Epithelial cell of proximal tubule (primary cell): ENCODE data around the gene PLA2G2D. TPM values are rescaled to one million over a fixed set of nuclear protein-coding genes. Genes with fewer than 3 reads are reported as not detected.

Experiments used
- DNase-seq: peaks from one replicate; pipeline ENCODE4 v3.0.0-alpha.2; 2011; ENCODE audit warnings: low read depth
- H3K4me3 ChIP-seq: 2 replicates; pipeline ENCODE4 v1.5.1; 2011; ENCODE audit warnings: low read depth, mild to moderate bottlenecking, low read length
- CTCF ChIP-seq: conservative IDR thresholded peaks from 2 replicates; pipeline ENCODE4 v1.5.1; 2012; ENCODE audit warnings: low read depth, mild to moderate bottlenecking, low read length
- total RNA-seq: library from RNA; depleted of rRNA; stranded (reverse); fragments of >200 nt; gene quantifications from 2 replicates; pipeline ENCODE4 v1.2.3, GENCODE V29; 2015

The PLA2G2D gene
- total RNA-seq = not detected in 2 replicates

DNA sequence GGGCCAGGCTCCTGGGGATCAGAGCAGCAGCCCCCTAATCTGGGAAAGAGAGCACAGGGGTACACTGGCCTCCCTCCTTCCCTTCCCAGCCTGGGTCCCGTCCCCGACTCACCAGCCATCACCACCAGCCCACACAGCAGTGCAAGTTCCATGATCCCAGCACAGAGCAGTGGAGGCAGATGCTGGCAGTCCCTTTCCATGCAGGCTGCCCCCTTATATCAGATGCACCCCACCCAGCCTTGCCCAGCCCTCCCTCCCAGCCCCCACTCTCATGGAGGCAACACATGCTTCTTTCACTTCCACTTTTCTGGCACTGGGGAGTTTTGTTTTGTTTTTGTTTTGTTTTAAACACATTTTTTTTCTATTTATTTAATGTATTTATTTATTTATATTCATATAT, at the start of gene PLA2G2D:
TSS of gene PLA2G2D (minus strand) at position 190 of the 400 bp plus-strand sequence. CDS start at position 152, 38 bp downstream.
- no peak for TF ChIP-seq CTCF
- no peak within 1 kb of the TSS for H3K4me3 ChIP-seq
- DNase-seq = no peak

DNA sequence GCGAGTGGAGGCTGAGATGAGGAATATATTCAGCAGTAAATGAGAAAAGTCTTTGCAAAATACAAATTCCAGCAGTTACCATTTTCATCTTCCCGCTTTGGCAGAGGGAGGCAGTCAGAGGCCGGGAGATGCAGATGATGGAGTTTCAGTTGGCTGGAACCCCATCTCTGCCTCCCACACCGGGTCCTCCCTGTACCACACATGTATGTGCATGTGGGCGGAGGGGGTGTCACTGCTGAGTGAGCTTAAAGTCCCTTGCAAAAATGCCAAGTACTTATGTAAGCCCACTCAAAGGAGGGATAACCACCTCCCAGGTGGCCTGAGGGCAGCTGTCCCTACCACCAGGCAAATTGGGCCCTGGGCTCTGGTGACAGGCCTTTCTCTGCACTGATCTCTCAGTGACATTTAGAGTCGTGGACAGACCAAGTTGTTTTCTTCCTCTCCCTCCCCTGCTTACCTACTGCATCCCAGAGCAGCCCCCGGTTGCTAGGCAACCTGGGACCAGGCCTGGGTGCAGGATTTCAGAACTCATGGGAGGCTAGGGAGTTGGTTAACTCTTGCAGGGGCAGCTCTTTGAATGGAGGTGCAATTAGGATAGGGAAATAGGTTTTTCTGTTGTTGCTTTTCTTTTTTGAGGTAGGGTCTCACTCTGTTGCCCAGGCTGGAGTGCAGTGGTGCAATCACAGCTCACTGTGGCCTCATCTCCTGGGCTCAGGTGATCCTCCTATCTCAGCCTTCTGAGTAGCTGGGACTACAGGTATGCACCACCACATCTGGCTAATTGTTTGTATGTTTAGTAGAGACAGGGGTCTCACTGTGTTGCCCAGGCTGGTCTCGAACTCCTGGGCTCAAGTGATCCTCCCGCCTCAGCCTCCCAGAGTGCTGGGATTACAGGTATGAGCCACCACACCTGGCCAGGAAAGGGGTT, 49.5 kb upstream of the PLA2G2D start:
- no peak for DNase-seq
- no peak overlapping the region for H3K4me3 ChIP-seq
- no peak for TF ChIP-seq CTCF

- no peak for DNase-seq
- TF ChIP-seq CTCF = no peak
- H3K4me3 ChIP-seq = no peak overlapping the region
Observed at GRCh38 chr1:20167126-20167525, 47.8 kb upstream of the PLA2G2D start.

DNA sequence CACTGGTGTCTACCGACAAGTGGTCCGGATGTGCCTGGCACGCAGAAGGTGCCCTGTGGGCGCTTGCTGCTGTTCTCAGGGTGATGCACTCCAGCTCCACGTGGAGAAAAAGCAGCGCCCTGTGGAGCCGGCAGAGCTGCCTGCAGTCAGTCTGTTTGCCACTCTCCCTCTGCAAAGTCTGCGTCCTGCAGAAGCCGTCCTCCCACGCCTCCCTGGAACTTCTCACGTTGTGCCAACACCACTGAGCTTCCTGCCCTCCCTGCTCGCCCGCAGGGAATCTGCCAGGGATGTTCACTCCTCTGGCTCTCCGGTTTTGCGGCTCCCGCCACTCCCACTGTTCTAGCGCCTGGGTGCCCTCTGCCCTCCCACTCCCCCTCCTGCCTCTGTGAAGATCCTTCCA, 46.7 kb upstream of the PLA2G2D start:
- DNase-seq = no peak
- no peak for TF ChIP-seq CTCF

GRCh38 chr1:20165522-20165951, 46.2 kb upstream of the PLA2G2D start:
- peak; percentile 51 for TF ChIP-seq CTCF
- no peak for DNase-seq
- H3K4me3 ChIP-seq = no peak overlapping the region

More for the DNA sequence above, 46.7 kb upstream of the PLA2G2D start:
- H3K4me3 ChIP-seq = no peak overlapping the region

DNA sequence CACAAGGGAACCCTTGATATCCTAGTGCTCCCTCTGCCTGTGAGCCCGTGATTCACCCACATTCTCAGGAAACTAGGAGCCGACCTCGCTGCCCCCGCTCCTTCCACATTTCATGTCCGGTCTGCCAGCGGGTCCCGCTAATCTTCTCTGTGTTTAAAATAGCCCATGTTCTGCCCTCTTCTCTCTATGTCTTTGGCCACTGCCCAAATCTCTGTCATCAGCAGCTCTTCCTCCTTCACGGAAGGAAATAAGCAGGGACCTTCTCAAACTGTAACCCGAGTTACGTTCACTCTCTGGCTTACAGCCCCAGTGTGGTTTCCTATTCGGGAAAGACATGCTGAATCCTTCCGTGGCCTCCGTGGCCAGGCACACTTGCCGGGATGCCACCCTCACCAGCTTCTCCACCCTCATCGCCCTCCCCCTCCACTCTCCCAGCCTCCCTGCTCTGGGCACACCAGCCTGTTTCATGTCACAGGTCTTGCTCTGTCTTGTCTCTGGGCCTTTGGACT, 45.4 kb upstream of the PLA2G2D start:
- no peak for DNase-seq
- H3K4me3 ChIP-seq = no peak overlapping the region
- no peak for TF ChIP-seq CTCF
